GM19023 (cell line): ENCODE data around the gene SERPINA12.
"Not testable (repeated sequence)": the region's sequence is repeated elsewhere in the genome, so short reads cannot be mapped to it uniquely, and the experiment has no call there.

Source experiments
- ATAC-seq: cut with Tn5 transposase; IDR thresholded peaks from one replicate; pipeline ENCODE4 v1.9.1; 2021; ENCODE audit warnings: mild to moderate bottlenecking, moderate library complexity; ENCODE audit not compliant: unreplicated experiment

SERPINA12 gene

DNA sequence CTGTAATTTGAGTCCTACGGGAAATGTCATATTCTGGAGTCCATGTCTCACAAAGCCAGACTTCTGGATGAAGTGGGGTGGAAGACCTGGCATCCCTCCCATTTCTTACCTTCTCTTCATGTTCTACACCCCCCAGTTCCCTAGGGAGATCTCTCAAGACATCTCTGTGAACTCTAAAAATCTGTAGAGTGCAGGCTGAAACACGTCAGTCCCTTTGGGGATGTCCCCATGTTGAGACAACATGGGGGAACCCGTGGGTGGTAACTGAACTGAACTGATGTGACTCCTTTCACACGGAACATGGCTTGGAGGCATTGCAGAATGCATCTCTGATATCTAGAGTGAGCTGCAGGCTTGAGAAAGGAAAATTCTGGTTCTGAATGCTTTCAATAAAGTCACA, 15.2 kb downstream of the SERPINA12 start:
- ATAC-seq, result no peak

- no peak for ATAC-seq
Measured at GRCh38 chr14:94491511-94491910, 17.8 kb downstream of the SERPINA12 start.

DNA sequence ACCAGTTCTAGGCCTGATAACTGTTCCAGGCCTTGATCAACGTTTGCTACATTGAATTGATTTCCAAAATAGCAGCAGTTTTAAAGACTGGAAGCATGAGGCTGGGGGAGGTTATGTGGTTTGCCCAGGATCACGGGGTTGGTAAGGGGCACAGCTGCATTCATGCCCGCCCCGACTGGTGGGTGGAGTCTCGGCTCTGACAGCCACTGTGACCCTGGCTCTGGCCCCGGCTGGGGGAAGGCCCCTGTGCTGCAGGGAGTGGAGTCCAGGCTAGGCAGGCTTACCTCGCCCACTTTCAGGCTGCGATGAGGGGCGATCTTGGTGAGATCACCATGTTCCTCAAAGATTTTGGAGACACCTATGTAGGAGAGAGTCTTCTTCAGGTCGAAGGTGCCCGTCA, 19.9 kb downstream of the SERPINA12 start:
- no peak for ATAC-seq

DNA sequence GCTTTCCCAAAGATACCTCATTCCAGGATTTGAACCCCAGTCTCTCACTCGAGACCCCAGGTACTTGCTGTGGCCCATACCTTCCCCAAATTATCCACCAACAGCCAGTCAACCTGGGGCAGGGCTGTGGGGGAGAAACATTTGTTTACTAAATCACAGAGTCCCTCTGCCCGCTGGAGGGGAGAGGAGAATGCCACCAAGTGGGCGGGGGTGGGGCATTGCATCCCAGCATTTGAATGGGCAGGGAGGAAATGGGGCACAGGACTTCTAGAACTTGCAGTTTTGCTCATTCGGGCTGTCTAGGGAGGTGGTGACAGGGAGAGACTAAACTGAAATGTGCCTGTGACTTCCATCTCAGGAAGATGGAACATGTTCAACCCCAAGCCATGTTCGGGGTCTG, 22.4 kb downstream of the SERPINA12 start:
- ATAC-seq, result no peak

- ATAC-seq, result no peak
Measured at GRCh38 chr14:94485944-94486841, 23.1 kb downstream of the SERPINA12 start.

GRCh38 chr14:94484481-94484880, 24.8 kb downstream of the SERPINA12 start:
- no peak for ATAC-seq

DNA sequence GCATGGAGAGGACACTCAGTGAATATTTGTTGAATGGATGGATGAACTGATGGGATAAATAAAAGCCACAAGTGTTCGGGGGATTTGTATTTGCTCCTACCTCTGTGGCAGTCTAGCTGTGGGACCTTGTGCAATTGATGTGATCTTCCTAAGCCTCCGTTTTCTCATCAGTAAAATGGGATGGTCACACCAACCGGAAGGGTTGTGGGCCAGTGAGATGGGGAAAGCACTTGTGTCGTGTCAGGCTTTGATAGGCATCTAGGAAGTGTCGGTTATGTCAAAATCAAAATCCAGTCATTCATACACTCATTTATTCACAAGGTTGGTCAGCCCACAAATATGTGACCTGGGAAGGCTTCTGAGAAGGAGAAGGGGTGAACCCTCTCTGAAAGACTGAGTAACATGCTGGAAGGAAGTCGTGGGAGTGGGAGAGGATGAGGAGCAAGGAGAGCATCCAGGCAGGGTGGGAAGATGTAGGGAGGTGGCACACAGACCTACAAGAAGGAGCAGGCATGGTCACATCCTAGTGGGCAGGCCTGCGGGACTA, 25.5 kb downstream of the SERPINA12 start:
- ATAC-seq, result no peak

GRCh38 chr14:94483071-94483451, 26.2 kb downstream of the SERPINA12 start:
- no peak for ATAC-seq

- ATAC-seq, result not testable (repeated sequence)
Measured at GRCh38 chr14:94482132-94483070, 26.9 kb downstream of the SERPINA12 start.

DNA sequence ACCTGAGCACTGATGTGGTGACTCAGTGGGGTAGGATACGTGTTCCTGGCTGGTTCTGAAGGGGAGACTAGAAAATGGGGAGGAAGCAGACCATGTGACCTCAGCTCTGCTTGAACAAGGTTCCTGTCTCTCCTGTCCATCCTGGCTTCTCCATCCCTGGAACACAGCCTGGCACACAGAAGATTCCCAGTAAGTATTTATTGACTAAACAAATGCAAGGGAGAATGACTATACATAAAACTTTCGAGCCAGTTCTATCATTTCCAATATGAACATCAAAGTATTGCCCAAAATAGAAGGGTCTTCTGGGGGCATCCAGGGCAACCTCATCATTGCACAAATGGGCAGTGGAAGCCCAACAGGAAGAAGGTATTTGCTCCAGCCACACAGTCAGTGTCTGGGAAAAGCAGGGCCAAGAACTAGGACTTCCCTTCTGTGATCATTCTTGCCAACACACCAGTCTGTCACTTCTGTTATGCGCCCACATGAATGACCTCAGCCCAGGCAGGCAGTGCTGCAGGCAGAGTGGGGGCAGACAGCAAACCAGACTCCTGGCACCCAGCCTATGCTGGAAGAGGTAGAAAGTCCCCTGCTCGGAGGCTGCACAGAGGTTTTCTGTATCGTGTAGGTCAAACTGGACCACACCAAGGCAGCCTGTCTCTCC, 27.7 kb downstream of the SERPINA12 start:
- ATAC-seq, result no peak

DNA sequence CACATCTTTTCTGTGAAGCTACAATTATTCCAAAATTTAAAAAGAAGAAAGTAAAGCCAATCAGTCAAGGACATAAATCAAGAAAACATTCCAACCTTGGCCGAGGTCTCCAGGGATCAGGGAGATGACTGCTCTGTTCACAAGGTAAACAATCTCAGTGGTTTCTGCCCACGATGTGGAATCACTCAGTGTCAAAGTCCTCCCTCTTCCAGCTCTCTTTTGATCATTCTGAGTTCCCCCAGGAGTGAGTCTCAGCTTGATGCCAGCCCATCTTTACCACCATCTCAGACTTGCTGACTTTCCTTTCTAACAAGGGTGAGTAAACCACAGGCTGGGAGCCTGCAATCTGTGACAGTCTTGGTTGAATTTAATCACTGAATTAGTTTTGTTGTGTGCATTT, 28.5 kb downstream of the SERPINA12 start:
- ATAC-seq, result no peak

DNA sequence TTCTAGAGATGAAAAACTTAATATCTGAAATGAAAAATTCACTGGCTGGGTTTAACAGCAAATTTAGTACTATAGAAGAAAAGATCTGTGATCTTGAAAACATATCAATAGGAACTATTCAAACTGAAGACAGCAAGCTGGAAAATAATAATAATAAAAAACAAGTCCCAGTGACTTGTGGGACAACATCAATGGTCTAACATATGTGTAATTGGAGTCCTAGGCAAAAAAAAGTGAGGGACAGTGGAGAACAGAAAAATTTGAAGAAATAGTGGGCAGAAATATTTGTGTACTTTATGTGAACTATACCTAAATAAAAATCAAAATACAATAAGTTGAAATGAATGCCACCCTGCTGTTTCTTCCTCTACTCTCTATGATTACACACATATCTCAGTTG, 30.8 kb downstream of the SERPINA12 start:
- ATAC-seq, result no peak

DNA sequence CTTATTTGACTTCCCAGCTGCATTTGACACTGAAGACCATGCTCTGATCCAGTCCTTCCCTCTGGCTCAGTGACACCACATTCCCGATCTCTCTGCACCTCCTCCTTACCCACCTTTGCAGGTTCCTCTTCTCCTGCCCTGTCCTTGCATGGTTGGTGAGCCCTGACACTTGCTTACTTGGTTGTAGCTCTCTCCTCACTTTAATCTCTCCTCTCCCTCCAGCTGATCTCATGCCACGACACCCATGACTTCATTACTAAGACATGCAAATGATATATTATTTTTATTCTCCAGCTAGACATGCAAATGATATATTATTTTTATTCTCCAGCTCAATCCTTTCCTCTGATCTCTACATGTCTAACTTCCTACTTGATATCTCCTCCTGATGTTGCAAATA, 33.2 kb downstream of the SERPINA12 start, which contains the start of gene SERPINA9:
Gene SERPINA9, minus strand, starts transcription at position 175 of the 400 bp plus-strand sequence. CDS start 6,357 bp downstream, outside the sequence.
- no peak for ATAC-seq

DNA sequence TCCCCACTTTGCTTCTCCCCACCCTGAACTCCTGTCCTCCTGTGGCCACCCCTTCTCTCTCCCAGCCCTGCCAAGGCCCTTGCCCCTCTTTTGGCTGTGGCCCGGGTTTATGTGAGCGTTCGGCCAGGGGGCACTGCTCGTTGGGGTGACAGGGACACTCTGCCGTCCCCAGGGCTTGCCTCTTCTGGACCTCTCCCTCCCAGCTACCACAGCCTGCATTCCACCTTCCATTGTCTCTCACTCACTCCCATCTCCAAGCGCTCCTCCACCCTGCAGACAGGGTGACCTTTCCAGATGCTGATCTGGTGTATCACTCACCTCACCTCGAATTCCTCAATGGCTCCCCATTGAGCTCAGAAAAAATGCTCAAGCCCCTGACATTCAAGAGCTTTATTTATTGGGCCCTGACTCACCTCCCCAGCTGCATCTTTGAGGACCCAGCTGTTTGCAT, 34.7 kb downstream of the SERPINA12 start:
- no peak for ATAC-seq

DNA sequence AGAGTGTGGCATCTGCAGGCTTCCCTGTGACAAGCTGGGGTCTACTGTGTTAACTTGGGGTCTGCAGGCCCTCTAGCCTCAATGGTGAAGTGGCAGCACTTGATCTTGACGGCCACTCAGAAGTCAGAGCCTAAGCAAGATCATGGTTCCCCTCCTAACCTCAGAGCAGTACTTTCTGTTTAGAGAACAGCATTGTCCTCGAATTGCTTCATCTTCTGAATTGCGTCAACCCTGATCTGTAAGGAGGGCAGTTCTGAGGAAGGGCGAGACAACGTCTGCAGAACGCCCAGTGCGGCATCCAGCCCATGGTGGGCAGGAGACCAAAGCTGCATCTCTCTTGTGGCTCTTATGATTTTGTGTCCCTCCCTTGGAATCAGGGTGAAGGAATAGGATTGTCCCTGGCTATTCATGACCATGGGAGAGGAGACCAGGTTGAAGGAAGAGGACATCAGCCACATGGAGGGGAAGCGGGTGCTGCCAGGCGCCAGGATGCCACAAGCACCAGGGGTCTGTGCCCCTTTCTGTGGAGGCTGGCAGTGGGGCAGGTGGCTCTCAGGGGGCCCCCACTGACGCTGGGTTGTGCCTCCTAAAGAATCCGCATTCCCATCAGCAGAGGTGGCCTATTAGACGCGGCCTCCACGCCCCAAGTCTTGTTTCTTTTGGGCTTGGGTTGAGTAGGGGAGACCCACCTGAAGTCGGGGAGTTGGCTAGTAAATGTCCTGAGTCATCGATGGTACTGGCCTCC, 35.4 kb downstream of the SERPINA12 start:
- no peak for ATAC-seq

DNA sequence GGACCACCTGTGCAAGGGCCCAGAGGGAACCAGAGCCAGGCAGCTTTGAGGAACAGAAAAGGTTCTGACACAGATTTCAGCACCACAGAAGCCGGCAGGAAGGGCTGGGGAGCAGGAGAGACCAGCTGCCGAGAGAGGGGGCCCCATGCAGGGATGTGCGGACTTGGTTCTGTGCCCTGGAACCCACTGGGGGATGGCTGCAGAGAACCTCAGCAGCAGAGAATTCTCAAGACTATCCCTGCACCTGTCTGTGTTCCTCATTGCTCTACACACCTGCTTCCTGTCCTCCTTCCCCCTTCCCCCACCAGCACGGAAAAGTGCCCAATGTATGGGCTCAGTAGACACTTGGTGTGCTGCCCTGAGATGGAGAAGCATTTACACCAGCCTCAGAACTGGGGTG, 36.4 kb downstream of the SERPINA12 start:
- ATAC-seq, result no peak

GRCh38 chr14:94471045-94471444, 38.2 kb downstream of the SERPINA12 start:
- no peak for ATAC-seq

GRCh38 chr14:94470311-94470710, 39.0 kb downstream of the SERPINA12 start:
- no peak for ATAC-seq

DNA sequence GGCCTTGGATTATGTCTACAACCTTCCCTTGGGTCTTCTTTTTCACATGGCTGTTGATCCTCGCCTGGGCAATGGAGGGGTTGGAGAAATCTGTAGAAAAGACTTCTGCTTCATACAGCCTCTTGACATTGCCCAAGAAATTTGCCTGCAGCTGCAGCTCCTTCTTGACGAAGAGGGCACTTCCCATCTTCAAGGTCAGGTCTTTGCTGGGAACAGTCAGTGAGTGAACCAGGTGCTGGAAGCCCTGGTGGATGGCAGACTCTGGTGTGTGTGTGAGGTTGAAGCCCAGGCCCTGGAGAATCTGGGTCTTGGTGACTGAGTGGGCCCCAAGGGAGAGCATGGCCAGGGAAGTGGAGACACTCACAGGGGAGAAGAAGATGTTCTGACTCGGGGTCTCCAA, 40.0 kb downstream of the SERPINA12 start:
- ATAC-seq, result no peak
